SIG-M5 treated with dmso at 0.1 percent for 504 hours (cell line): ENCODE data around the gene MZT1.

ENCODE experiments used
- DNase-seq: peaks from one replicate; lab custom pipeline; 2025; ENCODE audit not compliant: unreplicated experiment; lab: John Stamatoyannopoulos, UW

Gene MZT1

DNA sequence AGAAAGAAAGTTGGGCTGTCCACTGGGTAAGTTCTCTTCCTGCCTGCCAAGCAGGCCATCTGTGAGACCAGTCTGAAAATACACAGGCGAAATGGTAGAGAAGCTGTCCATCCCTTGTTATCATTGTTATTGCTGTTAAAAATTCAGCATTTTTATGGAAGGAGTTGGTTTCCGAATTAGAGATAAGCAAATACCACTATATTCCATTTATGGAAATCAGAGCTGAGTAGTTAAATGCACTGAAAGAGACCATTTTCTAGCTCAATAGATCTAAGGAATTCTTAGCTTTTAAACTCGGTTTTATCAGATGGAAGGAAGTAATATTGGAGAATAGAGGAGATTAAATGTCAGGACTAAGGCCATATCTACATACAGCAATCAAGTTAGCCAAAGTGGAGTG, 40.7 kb downstream of the MZT1 start:
- no peak for DNase-seq

DNA sequence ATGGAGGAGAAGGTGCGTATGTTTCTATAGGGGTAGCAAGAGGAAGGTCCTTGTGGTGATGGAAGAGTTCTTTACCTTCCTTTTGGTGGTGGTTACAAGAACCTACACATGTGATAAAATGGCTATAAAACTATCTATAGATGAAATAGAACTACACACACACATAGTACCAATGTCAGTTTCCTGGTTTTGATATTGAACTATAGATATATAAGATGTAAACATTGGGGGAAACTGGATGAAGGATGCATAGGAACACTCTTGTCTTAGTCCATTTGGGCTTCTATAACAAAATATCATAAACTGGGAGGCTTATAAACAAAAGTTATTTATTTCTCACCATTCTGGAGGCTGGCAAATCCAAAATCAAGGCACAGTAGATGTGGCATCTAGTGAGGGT, 47.1 kb downstream of the MZT1 start:
- DNase-seq = no peak

DNA sequence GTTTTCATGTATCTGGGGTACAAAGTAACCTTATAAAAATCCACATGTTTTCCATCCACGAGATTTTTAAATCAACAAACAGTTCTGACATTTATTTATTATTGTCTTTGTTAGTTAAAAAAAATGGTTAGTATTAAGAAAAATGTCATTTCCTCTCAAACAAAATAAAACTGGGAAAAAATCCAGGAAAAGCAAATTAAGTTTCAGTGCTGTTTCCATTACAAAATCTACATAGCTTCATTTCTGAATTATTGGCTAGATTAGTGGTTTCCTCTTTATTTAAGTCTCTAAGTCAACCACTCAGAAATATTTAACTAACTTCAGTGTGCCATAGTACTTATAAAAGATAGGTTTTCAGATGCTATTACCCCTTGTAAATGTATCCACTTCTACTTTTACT, 49.1 kb downstream of the MZT1 start:
- DNase-seq = no peak

DNA sequence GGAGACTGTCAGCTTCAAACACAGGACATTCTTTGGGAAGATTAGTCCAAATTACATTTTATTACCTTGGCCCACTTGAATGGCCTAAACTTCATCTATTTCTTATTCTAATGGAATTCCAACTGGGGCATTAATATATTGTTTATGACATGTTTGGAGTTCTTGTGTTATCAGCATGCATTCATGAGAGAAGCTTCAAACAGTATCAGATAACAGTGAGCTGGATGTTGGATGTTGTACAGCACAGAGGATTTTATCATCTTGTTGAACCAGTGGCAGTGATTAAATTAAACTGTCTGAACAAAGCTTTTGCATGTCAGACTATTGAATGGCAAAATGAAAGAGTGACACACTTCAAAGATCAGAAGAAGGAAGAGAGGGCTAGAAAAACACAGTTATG, 50.0 kb downstream of the MZT1 start:
- no peak for DNase-seq

DNA sequence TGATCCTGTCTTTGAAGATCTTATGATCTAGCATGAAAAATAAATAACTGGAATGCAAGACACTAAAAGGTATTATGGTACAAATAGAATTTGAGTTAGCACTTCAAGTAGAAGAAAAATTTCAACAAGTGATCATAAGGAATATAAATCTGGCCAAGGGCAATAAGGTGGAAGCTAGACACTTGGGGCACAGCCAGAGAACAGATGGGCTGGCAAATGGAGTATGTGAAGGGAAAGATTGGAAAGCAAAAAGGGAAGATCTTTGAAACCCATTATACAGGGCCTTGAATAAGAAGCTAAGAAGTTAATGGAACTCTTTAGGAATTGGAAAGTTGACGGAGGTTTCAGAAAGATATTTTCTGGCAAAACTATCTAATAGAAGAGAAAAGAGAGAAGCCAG, 61.0 kb downstream of the MZT1 start:
- no peak for DNase-seq

DNA sequence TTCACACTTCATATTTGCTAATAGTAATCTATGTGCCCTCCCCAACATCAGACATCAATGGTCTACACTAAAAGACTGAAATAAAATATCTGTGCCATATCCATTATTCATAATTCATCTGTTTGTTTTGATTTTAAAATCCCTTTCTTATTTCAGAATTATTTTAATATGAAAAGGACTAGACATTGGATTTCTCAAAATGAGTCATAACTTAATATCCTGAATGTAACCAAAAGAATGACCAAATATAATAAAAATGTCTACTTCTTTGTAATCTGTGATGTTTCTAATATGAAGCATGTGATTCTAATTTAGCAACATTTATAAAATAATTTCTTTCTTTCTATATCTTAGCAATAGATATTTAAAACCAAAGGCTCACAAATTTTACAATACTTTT, 64.9 kb downstream of the MZT1 start:
- DNase-seq = no peak
